Fibroblast of lung (primary cell): ENCODE measurements around the gene SLC37A2. TPM values are rescaled to one million over a fixed set of nuclear protein-coding genes. Genes with fewer than 3 reads are reported as not detected.

Source experiments
- DNase-seq, 2 donors: peaks; one replicate each; pipeline versions ENCODE4 v3.0.0 to v3.0.0-alpha.2; 2010; ENCODE audit warnings: low read depth in 2 of 2
- H2AFZ ChIP-seq: 2 replicates; pipeline ENCODE4 v1.5.1; 2012; ENCODE audit warnings: low read length, control low read depth, inconsistent platforms
- H3K27ac ChIP-seq: 2 replicates; pipeline ENCODE4 v1.5.1; 2011; ENCODE audit warnings: low read length, control low read depth; ENCODE audit not compliant: insufficient read depth
- H3K27me3 ChIP-seq: 2 replicates; pipeline ENCODE4 v1.5.1; 2011; ENCODE audit warnings: mild to moderate bottlenecking, low read length; ENCODE audit not compliant: control insufficient read depth, insufficient read depth
- H3K36me3 ChIP-seq: 2 replicates; pipeline ENCODE4 v1.5.1; 2011; ENCODE audit warnings: low read length; ENCODE audit not compliant: control insufficient read depth, insufficient read depth
- H3K4me1 ChIP-seq: 2 replicates; pipeline ENCODE4 v1.5.1; 2011; ENCODE audit warnings: low read length; ENCODE audit not compliant: control insufficient read depth, insufficient read depth; ENCODE audit errors: extremely low read depth
- H3K4me2 ChIP-seq: 2 replicates; pipeline ENCODE4 v1.5.1; 2011; ENCODE audit warnings: low read length, control low read depth; ENCODE audit not compliant: insufficient read depth; ENCODE audit errors: extremely low read depth
- H3K4me3 ChIP-seq, 4 experiments: fragments of 200-600 bp in 1 of 4; sonication (generic) in 1 of 4; replicated peaks in 1 of 4; 2 replicates each; pipeline ENCODE4 v1.5.1; 2011 to 2016; ENCODE audit warnings: low read length in 4 of 4, low read depth in 3 of 4, mild to moderate bottlenecking in 3 of 4, control low read depth in 2 of 4, inconsistent platforms in 1 of 4, mixed read lengths in 1 of 4; ENCODE audit not compliant: insufficient read depth in 1 of 4; ENCODE audit errors: control extremely low read depth in 1 of 4
- H3K79me2 ChIP-seq: 2 replicates; pipeline ENCODE4 v1.5.1; 2012; ENCODE audit warnings: mild to moderate bottlenecking, low read length, inconsistent platforms; ENCODE audit not compliant: control insufficient read depth, insufficient read depth
- H3K9ac ChIP-seq: 2 replicates; pipeline ENCODE4 v1.5.1; 2011; ENCODE audit warnings: mild to moderate bottlenecking, low read length, control low read depth; ENCODE audit not compliant: insufficient read depth
- H3K9me3 ChIP-seq: 2 replicates; pipeline ENCODE4 v1.5.1; 2012; ENCODE audit warnings: low read depth, low read length; ENCODE audit not compliant: control insufficient read depth, insufficient read depth
- H4K20me1 ChIP-seq: 2 replicates; pipeline ENCODE4 v1.5.1; 2011; ENCODE audit warnings: low read length; ENCODE audit not compliant: control insufficient read depth, insufficient read depth; ENCODE audit errors: extremely low read depth
- CTCF ChIP-seq, 2 donors: IDR thresholded peaks in 1 of 2; conservative IDR thresholded peaks in 1 of 2; 1 replicate in 1 of 2; 2 replicates in 1 of 2; pipeline ENCODE4 v1.5.1; 2011 to 2012; ENCODE audit warnings: low read length in 2 of 2, control low read depth in 1 of 2, inconsistent platforms in 1 of 2, low read depth in 1 of 2, mild to moderate bottlenecking in 1 of 2
- EZH2 ChIP-seq: IDR thresholded peaks from 2 replicates; pipeline ENCODE4 v1.5.1; 2012; ENCODE audit warnings: low read length, control low read depth, mild to moderate bottlenecking; ENCODE audit errors: missing control alignments
- polyA plus RNA-seq, 2 donors: library from polyadenylated mRNA; depleted of rRNA in 1 of 2; stranded (reverse) in 1 of 2; unstranded in 1 of 2; fragments of >200 nt; gene quantifications; 2 replicates each; pipeline ENCODE4 v1.2.1, GENCODE V29; 2011 to 2012; ENCODE audit warnings: missing spikeins in 1 of 2
- total RNA-seq: library from RNA; depleted of rRNA; stranded (reverse); fragments of >200 nt; gene quantifications from 2 replicates; pipeline ENCODE4 v1.2.1, GENCODE V29; 2014

Gene SLC37A2
- total and polyA plus RNA-seq, 2 donors (not counting 1 experiment from before 2014, with no cell fraction given) = 0.36 to 0.83 TPM

- Histone ChIP-seq H3K36me3 (no peaks in the 10 kb centered on the region), H3K4me3 (no peak overlapping the region), H3K79me2 (no peaks in the 10 kb centered on the region), H2AFZ (no peak overlapping the region), H3K27ac (no peak overlapping the region), H3K9ac (no peak overlapping the region), H4K20me1 (no peaks in the 10 kb centered on the region), H3K9me3 (no peaks in the 10 kb centered on the region), H3K4me2 (no peak overlapping the region), H3K27me3 (no peaks in the 10 kb centered on the region), H3K4me1 (no peaks in the 10 kb centered on the region)
- DNase-seq = no peak
- TF ChIP-seq EZH2 (no peak), CTCF (conservative IDR thresholded peaks at IDR 0.05 in 1 of 2, IDR thresholded peaks at IDR 0.05 in 1 of 2; ENCODE audit: low read depth in 1 of 2, low read length in 2 of 2) (no peak)
Measured at GRCh38 chr11:125101596-125101995, 38.5 kb downstream of the SLC37A2 start.

GRCh38 chr11:125102025-125102424, 38.9 kb downstream of the SLC37A2 start:
- Histone ChIP-seq H3K36me3 (no peaks in the 10 kb centered on the region), H3K27ac (no peak overlapping the region), H2AFZ (no peak overlapping the region), H3K9ac (no peak overlapping the region), H3K4me3 (no peak overlapping the region), H3K4me1 (no peaks in the 10 kb centered on the region), H3K27me3 (no peaks in the 10 kb centered on the region), H3K9me3 (no peaks in the 10 kb centered on the region), H3K4me2 (no peak overlapping the region), H4K20me1 (no peaks in the 10 kb centered on the region), H3K79me2 (no peaks in the 10 kb centered on the region)
- TF ChIP-seq CTCF (conservative IDR thresholded peaks at IDR 0.05 in 1 of 2, IDR thresholded peaks at IDR 0.05 in 1 of 2; ENCODE audit: low read depth in 1 of 2, low read length in 2 of 2) = no peak
- no peak for TF ChIP-seq EZH2
- no peak for DNase-seq

- Histone ChIP-seq H3K9me3 (no peaks in the 10 kb centered on the region), H3K4me2 (no peak overlapping the region), H3K27ac (no peak overlapping the region), H3K79me2 (no peaks in the 10 kb centered on the region), H3K36me3 (no peaks in the 10 kb centered on the region), H3K4me1 (no peaks in the 10 kb centered on the region), H2AFZ (no peak overlapping the region), H3K9ac (no peak overlapping the region), H3K4me3 (no peak overlapping the region), H3K27me3 (no peaks in the 10 kb centered on the region), H4K20me1 (no peaks in the 10 kb centered on the region)
- no peak for DNase-seq
- no peak for TF ChIP-seq EZH2
- no peak for TF ChIP-seq CTCF (conservative IDR thresholded peaks at IDR 0.05 in 1 of 2, IDR thresholded peaks at IDR 0.05 in 1 of 2; ENCODE audit: low read depth in 1 of 2, low read length in 2 of 2)
Measured at GRCh38 chr11:125102510-125102909, 39.4 kb downstream of the SLC37A2 start.
